AG09319 (cell line): ENCODE results near the gene UBAC2.

Experiments used
- DNase-seq: peaks from one replicate; pipeline ENCODE4 v3.0.0-alpha.2; 2010; ENCODE audit warnings: low read depth; ENCODE audit errors: extremely low read depth
- CTCF ChIP-seq: IDR thresholded peaks from 2 replicates; pipeline ENCODE4 v1.5.1; 2011; ENCODE audit warnings: low read depth, mild to moderate bottlenecking, inconsistent platforms, low read length, moderate library complexity

Gene UBAC2

GRCh38 chr13:99330942-99331341 lies 130.3 kb downstream of the UBAC2 start:
- DNase-seq: no peak
- no peak for TF ChIP-seq CTCF

GRCh38 chr13:99331881-99332293 lies 131.2 kb downstream of the UBAC2 start:
- no peak for DNase-seq
- no peak for TF ChIP-seq CTCF

GRCh38 chr13:99332456-99332855 lies 131.8 kb downstream of the UBAC2 start:
- DNase-seq: no peak
- TF ChIP-seq CTCF: no peak

GRCh38 chr13:99334221-99334620 lies 133.6 kb downstream of the UBAC2 start:
- no peak for TF ChIP-seq CTCF
- no peak for DNase-seq

GRCh38 chr13:99335087-99335486 lies 134.4 kb downstream of the UBAC2 start:
- DNase-seq: no peak
- TF ChIP-seq CTCF: no peak

GRCh38 chr13:99335603-99336002 lies 134.9 kb downstream of the UBAC2 start:
- DNase-seq: no peak
- TF ChIP-seq CTCF: no peak

- TF ChIP-seq CTCF: no peak
- no peak for DNase-seq
Measured at GRCh38 chr13:99339230-99339721, 138.6 kb downstream of the UBAC2 start.
